Liver (tissue), 9 donors: ENCODE measurements around the gene ABCC3. TPM values are rescaled to one million over a fixed set of nuclear protein-coding genes. Genes with fewer than 3 reads are reported as not detected.

ENCODE experiments used
- DNase-seq: peaks from one replicate; pipeline ENCODE4 v3.0.0-alpha.2; 2017; ENCODE audit warnings: low spot score
- H3K27ac ChIP-seq, 2 donors: one replicate each; pipeline ENCODE4 v1.7.0; 2013; ENCODE audit warnings: inconsistent platforms in 2 of 2, low read length in 2 of 2, control low read depth in 1 of 2, low read depth in 1 of 2, mild to moderate bottlenecking in 1 of 2
- H3K27me3 ChIP-seq, 4 donors: one replicate each; pipeline versions ENCODE4 v1.6.1 to v1.7.0; 2013; ENCODE audit warnings: low read length in 3 of 4, inconsistent platforms in 1 of 4, mild to moderate bottlenecking in 1 of 4, moderate library complexity in 1 of 4; ENCODE audit not compliant: control insufficient read depth in 4 of 4, insufficient read depth in 4 of 4
- H3K36me3 ChIP-seq, 4 donors: one replicate each; pipeline versions ENCODE4 v1.6.1 to v1.7.0; 2013; ENCODE audit warnings: low read length in 3 of 4, mild to moderate bottlenecking in 3 of 4, low read depth in 1 of 4, moderate library complexity in 1 of 4; ENCODE audit not compliant: control insufficient read depth in 4 of 4, insufficient read depth in 3 of 4
- H3K4me1 ChIP-seq, 4 donors: one replicate each; pipeline versions ENCODE4 v1.6.1 to v1.7.0; 2013; ENCODE audit warnings: low read length in 3 of 4, mild to moderate bottlenecking in 3 of 4, moderate library complexity in 1 of 4; ENCODE audit not compliant: control insufficient read depth in 4 of 4, insufficient read depth in 4 of 4
- H3K4me3 ChIP-seq, 3 donors: one replicate each; pipeline versions ENCODE4 v1.6.1 to v1.7.0; 2013; ENCODE audit warnings: low read length in 3 of 3, control low read depth in 1 of 3, low read depth in 1 of 3, mild to moderate bottlenecking in 1 of 3
- H3K9ac ChIP-seq, 2 donors: one replicate each; pipeline ENCODE4 v1.7.0; 2013; ENCODE audit warnings: low read length in 2 of 2, mild to moderate bottlenecking in 2 of 2, moderate library complexity in 2 of 2, control low read depth in 1 of 2, low read depth in 1 of 2
- H3K9me3 ChIP-seq, 4 donors: one replicate each; pipeline versions ENCODE4 v1.6.1 to v1.7.0; 2013; ENCODE audit warnings: low read length in 3 of 4; ENCODE audit not compliant: control insufficient read depth in 4 of 4
- ATF3 ChIP-seq: IDR thresholded peaks from 2 replicates; pipeline ENCODE4 v1.6.1; 2016; ENCODE audit warnings: antibody characterized with exemption
- CTCF ChIP-seq: fragments of 150-350 bp; IDR thresholded peaks from 2 replicates; pipeline ENCODE4 v1.5.1; 2017; ENCODE audit warnings: improper control_type of control experiment, low read depth, low read length; ENCODE audit not compliant: missing input control
- EGR1 ChIP-seq, 2 donors: IDR thresholded peaks; 2 replicates each; pipeline ENCODE4 v1.6.1; 2016 to 2018; ENCODE audit warnings: antibody characterized with exemption in 2 of 2, low read depth in 2 of 2
- FOXA2 ChIP-seq: IDR thresholded peaks from 2 replicates; pipeline ENCODE4 v1.6.1; 2016; ENCODE audit warnings: antibody characterized with exemption
- GABPA ChIP-seq, 2 donors: IDR thresholded peaks in 1 of 2; conservative IDR thresholded peaks in 1 of 2; 2 replicates each; pipeline ENCODE4 v1.6.1; 2016; ENCODE audit warnings: antibody characterized with exemption in 2 of 2, mild to moderate bottlenecking in 1 of 2, moderate library complexity in 1 of 2
- HNF4A ChIP-seq, 2 donors: conservative IDR thresholded peaks; 2 replicates each; pipeline ENCODE4 v1.6.1; 2016; ENCODE audit warnings: antibody characterized with exemption in 2 of 2, mild to moderate bottlenecking in 2 of 2
- HNF4G ChIP-seq: IDR thresholded peaks from 2 replicates; pipeline ENCODE4 v1.6.1; 2016; ENCODE audit warnings: antibody characterized with exemption
- JUND ChIP-seq, 2 donors: IDR thresholded peaks; 2 replicates each; pipeline ENCODE4 v1.6.1; 2016; ENCODE audit warnings: antibody characterized with exemption in 2 of 2
- MAX ChIP-seq: IDR thresholded peaks from 2 replicates; pipeline ENCODE4 v1.6.1; 2016; ENCODE audit warnings: antibody characterized with exemption
- NR2F2 ChIP-seq: IDR thresholded peaks from 2 replicates; pipeline ENCODE4 v1.6.1; 2016; ENCODE audit warnings: antibody characterized with exemption
- RAD21 ChIP-seq, 2 donors: IDR thresholded peaks; 2 replicates each; pipeline ENCODE4 v1.6.1; 2016; ENCODE audit warnings: antibody characterized with exemption in 2 of 2, mild to moderate bottlenecking in 2 of 2
- REST ChIP-seq: IDR thresholded peaks from 2 replicates; pipeline ENCODE4 v1.6.1; 2016; ENCODE audit warnings: antibody characterized with exemption, mild to moderate bottlenecking
- RXRA ChIP-seq, 2 donors: IDR thresholded peaks; 2 replicates each; pipeline ENCODE4 v1.6.1; 2017 to 2018; ENCODE audit warnings: antibody characterized with exemption in 2 of 2, mild to moderate bottlenecking in 1 of 2
- SP1 ChIP-seq: IDR thresholded peaks from 2 replicates; pipeline ENCODE4 v1.6.1; 2018; ENCODE audit warnings: antibody characterized with exemption, mild to moderate bottlenecking
- TAF1 ChIP-seq: conservative IDR thresholded peaks from 2 replicates; pipeline ENCODE4 v1.6.1; 2016; ENCODE audit warnings: antibody characterized with exemption, mild to moderate bottlenecking
- YY1 ChIP-seq: IDR thresholded peaks from 2 replicates; pipeline ENCODE4 v1.6.1; 2016; ENCODE audit warnings: antibody characterized with exemption, mild to moderate bottlenecking
- ZBTB33 ChIP-seq: IDR thresholded peaks from 2 replicates; pipeline ENCODE4 v1.6.1; 2016; ENCODE audit warnings: antibody characterized with exemption
- WGBS: extraction: QIAGEN DNeasy Blood & Tissue Kit; methylation state at CpG from one replicate; pipeline ENCODE4 v1.1.7; 2013; 5-methylcytosine and 5-hydroxymethylcytosine counted together
- polyA plus RNA-seq, 2 donors: library from polyadenylated mRNA; stranded (reverse) in 1 of 2; unstranded in 1 of 2; fragments of 200-250 nt in 1 of 2; fragments of >200 nt in 1 of 2; fragmentation: Nextera tagmentation in 1 of 2; extraction: Ambion mirVana in 1 of 2; gene quantifications; one replicate each; pipeline versions ENCODE4 v1.2.1 to v1.2.3, GENCODE V29; 2013 to 2015
- total RNA-seq, 2 donors: library from RNA; depleted of rRNA; stranded (reverse); fragments of >200 nt; gene quantifications; one replicate each; pipeline ENCODE4 v1.2.3, GENCODE V29; 2014
- donor health status: healthy.
- donor health status: healthy.
- donor health status: healthy.
- donor health status: healthy.
- donor health status: healthy.

The ABCC3 gene
- total and polyA plus RNA-seq, 4 donors = 10.5 to 197 (median 80.5) TPM

GRCh38 chr17:50681263-50682200 lies 46.9 kb downstream of the ABCC3 start:
- no peaks in the 10 kb centered on the region for H3K27me3 ChIP-seq
- no peak for DNase-seq
- H3K4me3 ChIP-seq = no peak overlapping the region
- peaks cover 23 to 72% (median 46%) of the 10 kb centered on the region in 4 donors for H3K4me1 ChIP-seq
- no peaks in the 10 kb centered on the region for H3K9me3 ChIP-seq
- peaks cover 0 to 19% (median 5%) of the 10 kb centered on the region in 4 donors for H3K36me3 ChIP-seq
- no peak overlapping the region for H3K9ac ChIP-seq
- 76% methylated on average over 27 of the region's 27 CpGs for whole genome bisulfite sequencing
- H3K27ac ChIP-seq = no peak overlapping the region
- TF ChIP-seq GABPA (IDR thresholded peaks at IDR 0.05 in 1 of 2, conservative IDR thresholded peaks at IDR 0.05 in 1 of 2) (no peak), HNF4A (conservative IDR thresholded peaks at IDR 0.05) (no peak), TAF1 (no peak), JUND (IDR thresholded peaks at IDR 0.05) (no peak), RAD21 (IDR thresholded peaks at IDR 0.05) (peak; percentile 69 to 77), MAX (no peak), FOXA2 (no peak), ATF3 (no peak), YY1 (peak; percentile 20), REST (no peak), HNF4G (no peak), ZBTB33 (no peak), NR2F2 (no peak), RXRA (IDR thresholded peaks at IDR 0.05) (no peak), CTCF (peak; percentile 37), SP1 (no peak), EGR1 (IDR thresholded peaks at IDR 0.05; ENCODE audit: low read depth in 2 of 2) (no peak)
